ENCODE measurements around the gene RAD51B. TPM values are rescaled to one million over a fixed set of nuclear protein-coding genes. Genes with fewer than 3 reads are reported as not detected.
"Not testable (repeated sequence)": the region's sequence is repeated elsewhere in the genome, so short reads cannot be mapped to it uniquely, and the experiment has no call there.

RAD51B gene
- polyA plus RNA-seq, 1 experiment, result 6.6 TPM

DNA sequence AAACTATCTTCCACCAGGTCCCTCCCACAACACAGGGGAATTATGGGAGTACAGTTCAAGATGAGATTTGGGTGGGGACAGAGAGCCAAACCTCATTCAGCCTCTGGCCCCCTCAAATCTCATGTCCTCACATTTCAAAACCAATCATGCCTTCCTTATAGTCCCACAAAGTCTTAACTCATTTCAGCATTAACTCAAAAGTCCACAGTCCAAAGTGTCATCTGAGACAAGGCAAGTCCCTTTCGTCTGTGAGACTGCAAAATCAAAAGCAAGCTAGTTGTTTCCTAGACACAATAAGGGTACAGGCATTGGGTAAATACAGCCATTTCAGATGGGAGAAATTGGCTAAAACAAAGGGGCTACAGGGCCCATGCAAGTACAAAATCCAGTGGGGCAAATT is 147.6 kb downstream of the RAD51B start:
- Histone ChIP-seq H3K4me3 (ENCODE audit: low read depth, low read length) (no peak overlapping the region), H3K9me3 (ENCODE audit: control insufficient read depth, insufficient read depth, low read length) (no peaks in the 10 kb centered on the region), H3K27ac (ENCODE audit: low read depth, low read length) (no peak overlapping the region), H3K27me3 (ENCODE audit: control insufficient read depth, insufficient read depth, low read length) (no peaks in the 10 kb centered on the region)
- no peak for DNase-seq (ENCODE audit: low read depth, low spot score)
- ChIA-PET CTCF (no interaction called here), POLR2A (no interaction called here)
- TF ChIP-seq, protein P1, sequence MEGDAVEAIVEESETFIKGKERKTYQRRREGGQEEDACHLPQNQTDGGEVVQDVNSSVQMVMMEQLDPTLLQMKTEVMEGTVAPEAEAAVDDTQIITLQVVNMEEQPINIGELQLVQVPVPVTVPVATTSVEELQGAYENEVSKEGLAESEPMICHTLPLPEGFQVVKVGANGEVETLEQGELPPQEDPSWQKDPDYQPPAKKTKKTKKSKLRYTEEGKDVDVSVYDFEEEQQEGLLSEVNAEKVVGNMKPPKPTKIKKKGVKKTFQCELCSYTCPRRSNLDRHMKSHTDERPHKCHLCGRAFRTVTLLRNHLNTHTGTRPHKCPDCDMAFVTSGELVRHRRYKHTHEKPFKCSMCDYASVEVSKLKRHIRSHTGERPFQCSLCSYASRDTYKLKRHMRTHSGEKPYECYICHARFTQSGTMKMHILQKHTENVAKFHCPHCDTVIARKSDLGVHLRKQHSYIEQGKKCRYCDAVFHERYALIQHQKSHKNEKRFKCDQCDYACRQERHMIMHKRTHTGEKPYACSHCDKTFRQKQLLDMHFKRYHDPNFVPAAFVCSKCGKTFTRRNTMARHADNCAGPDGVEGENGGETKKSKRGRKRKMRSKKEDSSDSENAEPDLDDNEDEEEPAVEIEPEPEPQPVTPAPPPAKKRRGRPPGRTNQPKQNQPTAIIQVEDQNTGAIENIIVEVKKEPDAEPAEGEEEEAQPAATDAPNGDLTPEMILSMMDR (IDR thresholded peaks at IDR 0.05; ENCODE audit: low read depth, low read length), result no peak

DNA sequence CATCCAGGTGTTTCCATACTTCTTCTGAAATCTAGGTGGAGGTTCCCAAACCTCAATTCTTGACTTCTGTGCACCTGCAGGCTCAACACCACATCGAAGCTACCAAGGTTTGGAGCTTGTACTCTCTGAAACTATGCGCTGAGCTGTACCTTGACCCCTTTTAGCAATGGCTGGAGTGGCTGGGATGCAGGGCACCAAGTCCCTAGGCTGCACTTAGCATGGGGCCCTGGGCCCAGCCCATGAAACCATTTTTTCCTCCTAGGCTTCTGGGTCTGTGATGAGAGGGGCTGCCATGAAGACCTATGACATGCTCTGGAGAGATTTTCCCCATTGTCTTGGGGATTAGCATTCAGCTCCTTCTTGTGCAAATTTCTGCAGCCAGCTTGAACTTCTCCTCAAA is 148.4 kb downstream of the RAD51B start:
- H3K27me3 ChIP-seq (ENCODE audit: control insufficient read depth, insufficient read depth, low read length); H3K4me3 ChIP-seq (ENCODE audit: low read depth, low read length); CTCF ChIA-PET; POLR2A ChIA-PET; H3K27ac ChIP-seq (ENCODE audit: low read depth, low read length); DNase-seq (ENCODE audit: low read depth, low spot score); H3K9me3 ChIP-seq (ENCODE audit: control insufficient read depth, insufficient read depth, low read length): not testable (repeated sequence)

DNA sequence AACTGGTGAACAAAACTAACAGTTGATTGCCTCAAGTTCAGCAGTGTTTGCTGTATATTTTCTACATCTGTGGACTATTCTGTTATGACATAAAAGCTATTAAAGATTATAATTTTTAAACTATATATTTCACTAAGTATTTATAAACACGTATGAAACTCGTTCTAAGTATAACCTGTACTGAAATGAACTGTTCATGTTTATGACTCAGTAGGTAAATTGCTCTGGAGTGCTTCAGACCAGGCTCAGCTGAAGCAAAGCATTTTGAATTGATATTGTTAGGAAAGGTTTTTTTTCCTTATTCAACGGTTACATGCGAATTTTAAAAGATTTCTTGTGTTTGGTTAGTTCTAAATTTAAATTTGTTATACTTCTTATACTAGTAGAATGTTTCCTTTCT is 151.3 kb downstream of the RAD51B start:
- H3K4me3 ChIP-seq (ENCODE audit: low read depth, low read length), result no peak overlapping the region
- H3K9me3 ChIP-seq (ENCODE audit: control insufficient read depth, insufficient read depth, low read length), result no peaks in the 10 kb centered on the region
- H3K27me3 ChIP-seq (ENCODE audit: control insufficient read depth, insufficient read depth, low read length), result no peaks in the 10 kb centered on the region
- CTCF ChIA-PET, result interaction anchor here (0.6 to 1.6 kb wide), 2 partner anchors 27 to 88 kb away, joined by 4 read pairs; no protein-coding TSS in a partner anchor
- TF ChIP-seq, protein P1 (IDR thresholded peaks at IDR 0.05; ENCODE audit: low read depth, low read length), result no peak
- DNase-seq (ENCODE audit: low read depth, low spot score), result no peak
- POLR2A ChIA-PET, result no interaction called here
- H3K27ac ChIP-seq (ENCODE audit: low read depth, low read length), result no peak overlapping the region

DNA sequence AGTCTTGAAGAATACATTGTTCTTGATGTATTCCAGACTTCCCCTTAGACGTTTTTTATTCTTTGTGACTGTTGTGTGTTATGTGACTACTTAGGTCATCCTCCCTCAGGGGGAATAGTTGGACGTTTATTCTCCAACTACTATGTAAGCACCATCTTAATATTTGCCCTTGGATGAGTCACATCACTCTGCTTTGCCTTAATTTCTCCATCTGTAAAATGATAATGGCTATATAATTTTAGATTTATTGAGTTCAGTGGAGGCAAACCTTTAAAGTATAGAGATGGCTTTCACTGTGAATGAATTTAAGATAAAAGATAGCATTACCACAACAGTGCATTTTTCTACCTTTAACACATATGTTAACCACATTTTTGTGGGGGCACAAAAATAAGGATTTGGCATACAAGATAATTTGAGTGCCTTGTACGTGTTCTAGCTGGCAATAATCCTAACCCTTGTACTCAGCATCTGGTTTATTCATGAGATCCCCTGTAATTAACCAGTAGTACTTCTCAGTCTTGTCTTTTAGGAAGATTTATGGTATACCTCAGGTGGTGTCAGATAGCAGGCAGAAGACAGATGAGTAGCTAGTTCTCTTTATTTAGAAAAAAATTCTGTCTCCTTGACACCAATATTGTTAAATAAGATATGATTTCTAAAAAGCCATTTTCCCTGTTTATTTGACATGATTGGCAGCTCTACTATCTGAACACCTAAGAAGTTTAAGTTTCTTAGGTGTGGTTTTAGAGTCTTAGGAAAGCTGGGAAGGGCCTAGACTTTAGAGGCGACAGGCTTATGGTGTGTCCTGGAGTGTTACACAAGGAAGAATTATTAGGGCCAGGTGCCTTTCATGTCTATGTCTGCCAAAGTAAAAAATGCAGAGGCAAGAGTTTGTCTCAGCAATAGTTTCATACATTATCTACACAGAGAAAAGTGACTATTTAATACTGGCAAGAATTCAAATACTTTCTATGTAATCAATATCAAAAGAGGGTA is 152.3 kb downstream of the RAD51B start:
- TF ChIP-seq, protein P1 (IDR thresholded peaks at IDR 0.05; ENCODE audit: low read depth, low read length), result no peak
- H3K9me3 ChIP-seq (ENCODE audit: control insufficient read depth, insufficient read depth, low read length), result no peaks in the 10 kb centered on the region
- POLR2A ChIA-PET, result no interaction called here
- CTCF ChIA-PET, result interaction anchor here (1.6 kb wide), 1 partner anchor 28 kb away, joined by 4 read pairs; no protein-coding TSS in a partner anchor
- DNase-seq (ENCODE audit: low read depth, low spot score), result no peak
- no peak overlapping the region for H3K4me3 ChIP-seq (ENCODE audit: low read depth, low read length)
- no peaks in the 10 kb centered on the region for H3K27me3 ChIP-seq (ENCODE audit: control insufficient read depth, insufficient read depth, low read length)
- H3K27ac ChIP-seq (ENCODE audit: low read depth, low read length), result no peak overlapping the region

DNA sequence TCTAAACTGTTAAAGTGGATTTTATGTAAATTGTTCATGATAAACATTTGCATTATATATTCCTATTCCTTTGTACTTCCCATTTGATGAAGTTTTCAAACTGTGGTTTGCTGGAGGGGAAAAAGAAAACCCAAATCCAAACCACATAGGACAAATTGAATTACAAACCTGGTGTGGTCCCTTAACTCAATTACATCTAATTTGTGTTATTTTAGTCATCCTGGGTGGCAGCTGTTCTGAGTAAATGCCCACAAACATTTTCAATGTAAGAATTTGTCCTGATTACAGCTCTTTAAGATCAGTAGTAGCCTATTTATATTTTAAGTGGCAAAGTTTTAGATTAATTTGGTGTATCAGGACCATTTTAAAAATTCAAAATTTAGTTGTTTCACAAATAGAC is 153.9 kb downstream of the RAD51B start:
- Histone ChIP-seq H3K27me3 (ENCODE audit: control insufficient read depth, insufficient read depth, low read length) (no peaks in the 10 kb centered on the region), H3K4me3 (ENCODE audit: low read depth, low read length) (no peak overlapping the region), H3K27ac (ENCODE audit: low read depth, low read length) (no peak overlapping the region), H3K9me3 (ENCODE audit: control insufficient read depth, insufficient read depth, low read length) (no peaks in the 10 kb centered on the region)
- no peak for DNase-seq (ENCODE audit: low read depth, low spot score)
- TF ChIP-seq, protein P1 (IDR thresholded peaks at IDR 0.05; ENCODE audit: low read depth, low read length), result no peak
- ChIA-PET POLR2A (no interaction called here), CTCF (no interaction called here)

Data from AG04450 (cell line).